HepG2 (cell line): ENCODE data around the gene RANBP17. TPM values are rescaled to one million over a fixed set of nuclear protein-coding genes. Genes with fewer than 3 reads are reported as not detected.

Experiments
- ATAC-seq: fragments of 200-7000 bp; cut with Tn5 transposase; 3 replicates; pipeline ENCODE4 v1.9.1; 2020; ENCODE audit warnings: mild to moderate bottlenecking, moderate library complexity
- BruUV-seq: library from RNA; stranded (reverse); fragments of 400-500 nt; replicated peaks from 2 replicates; lab custom pipeline; 2021; lab: Mats Ljungman, UMichigan
- CTCF ChIA-PET: fragments of 300-600 bp; formaldehyde crosslinking; extraction: SDS; loops from one replicate; lab custom pipeline; 2021; ENCODE audit warnings: low total read pairs, inconsistent platforms, low intra/inter-chr PET ratio; lab: Yijun Ruan, JAX
- POLR2A ChIA-PET: fragments of 350-600 bp; sonication (Branson Sonifier 250); formaldehyde crosslinking; loops from one replicate; lab custom pipeline; 2020; ENCODE audit warnings: antibody characterized with exemption, inconsistent platforms; lab: Yijun Ruan, JAX
- DNase-seq: peaks from one replicate; pipeline ENCODE4 v3.0.0-alpha.2; 2015; ENCODE audit warnings: low spot score
- FAIRE-seq: peaks from 3 replicates; lab custom pipeline; 2011; peaks lifted over from hg19 to GRCh38; lab: Jason Lieb, UNC
- H2AFZ ChIP-seq: one replicate; pipeline ENCODE4 v1.6.1; 2011; ENCODE audit warnings: low read length, inconsistent platforms
- H3K27ac ChIP-seq: fragments of 300-600 bp; 3 replicates; pipeline ENCODE4 v1.8.0; 2011; ENCODE audit warnings: mixed run types, mild to moderate bottlenecking, mixed read lengths, low read length, inconsistent platforms; ENCODE audit not compliant: insufficient read depth; ENCODE audit errors: extremely low read length
- H3K27me3 ChIP-seq, 2 experiments: fragments of 200-600 bp in 1 of 2; 2 replicates in 1 of 2; 3 replicates in 1 of 2; pipeline versions ENCODE4 v1.6.0 to v1.8.0; 2011; ENCODE audit warnings: low read length in 2 of 2, mild to moderate bottlenecking in 2 of 2, moderate library complexity in 2 of 2, inconsistent platforms in 1 of 2; ENCODE audit not compliant: insufficient read depth in 2 of 2, control insufficient read depth in 1 of 2
- H3K36me3 ChIP-seq, 2 experiments: fragments of 200-600 bp in 1 of 2; replicated peaks in 1 of 2; 2 replicates in 1 of 2; 3 replicates in 1 of 2; pipeline versions ENCODE4 v1.5.1 to v1.8.0; 2011; ENCODE audit warnings: low read length in 2 of 2, inconsistent platforms in 1 of 2; ENCODE audit not compliant: insufficient read depth in 2 of 2, control insufficient read depth in 1 of 2
- H3K4me1 ChIP-seq: 2 replicates; pipeline ENCODE4 v1.5.1; 2012; ENCODE audit warnings: low read length, inconsistent platforms; ENCODE audit not compliant: insufficient read depth
- H3K4me2 ChIP-seq: 2 replicates; pipeline ENCODE4 v1.6.0; 2011; ENCODE audit warnings: low read depth, low read length, inconsistent platforms
- H3K4me3 ChIP-seq, 3 experiments: fragments of 200-600 bp in 1 of 3; sonication (generic), shearing (Covaris generic) in 1 of 3; replicated peaks in 1 of 3; 2 replicates each; pipeline ENCODE4 v1.5.1; 2011 to 2016; ENCODE audit warnings: low read length in 3 of 3, inconsistent platforms in 2 of 3, low read depth in 2 of 3, mild to moderate bottlenecking in 2 of 3, control low read depth in 1 of 3, mixed read lengths in 1 of 3; ENCODE audit not compliant: insufficient read depth in 1 of 3
- H3K79me2 ChIP-seq: one replicate; pipeline ENCODE4 v1.6.1; 2011; ENCODE audit warnings: low read length, inconsistent platforms; ENCODE audit not compliant: insufficient read depth
- H3K9ac ChIP-seq: 2 replicates; pipeline ENCODE4 v1.6.0; 2011; ENCODE audit warnings: mild to moderate bottlenecking, low read depth, low read length, inconsistent platforms; ENCODE audit not compliant: insufficient read depth
- H3K9me3 ChIP-seq: 2 replicates; pipeline ENCODE4 v1.5.1; 2012; ENCODE audit warnings: mild to moderate bottlenecking, low read length
- H4K20me1 ChIP-seq: 2 replicates; pipeline ENCODE4 v1.6.0; 2011; ENCODE audit warnings: inconsistent platforms, mild to moderate bottlenecking, low read length, moderate library complexity; ENCODE audit not compliant: insufficient read depth
- GFI1 ChIP-seq: sonication (generic); formaldehyde crosslinking; IDR thresholded peaks from 2 replicates; pipeline ENCODE4 v1.5.0; 2020; ENCODE audit warnings: missing genetic modification reagents, mild to moderate bottlenecking, borderline replicate concordance
- NRL ChIP-seq: sonication (generic); formaldehyde crosslinking; IDR thresholded peaks from 2 replicates; pipeline ENCODE4 v1.5.0; 2020; ENCODE audit warnings: missing genetic modification reagents, mild to moderate bottlenecking, moderate library complexity, borderline replicate concordance
- RFX5 ChIP-seq: IDR thresholded peaks from 2 replicates; pipeline ENCODE4 v1.6.1; 2011; ENCODE audit warnings: low read depth, low read length, improper control_type of control experiment
- TBP ChIP-seq: sonication (generic); formaldehyde crosslinking; IDR thresholded peaks from 2 replicates; pipeline ENCODE4 v1.5.0; 2020; ENCODE audit warnings: missing genetic modification reagents
- ZFP37 ChIP-seq: sonication (generic); formaldehyde crosslinking; IDR thresholded peaks from 2 replicates; pipeline ENCODE4 v1.4.0; 2020; ENCODE audit warnings: missing genetic modification reagents, borderline replicate concordance
- ZNF234 ChIP-seq: sonication (generic); formaldehyde crosslinking; conservative IDR thresholded peaks from 2 replicates; pipeline ENCODE4 v1.5.1; 2020; ENCODE audit warnings: mild to moderate bottlenecking, missing genetic modification reagents
- ZNF670 ChIP-seq: sonication (generic); formaldehyde crosslinking; IDR thresholded peaks from 2 replicates; pipeline ENCODE4 v1.8.0; 2022; ENCODE audit warnings: mild to moderate bottlenecking, missing genetic modification reagents, borderline replicate concordance
- ZNF83 ChIP-seq: sonication (generic); formaldehyde crosslinking; IDR thresholded peaks from 2 replicates; pipeline ENCODE4 v1.4.0; 2020; ENCODE audit warnings: missing genetic modification reagents, mild to moderate bottlenecking, borderline replicate concordance
- WGBS: methylation state at CpG from one replicate; pipeline ENCODE4 v1.1.6; 2017; ENCODE audit warnings: low lambda C conversion rate; 5-methylcytosine and 5-hydroxymethylcytosine counted together
- in situ Hi-C: cut with HindIII; loops from 2 replicates; pipeline ENCODE4 v1.10.0; 2017; ENCODE audit warnings: low pct_unique_long_range_greater_than_20kb; ENCODE audit not compliant: extremely low pct_ligation_motif_present
- intact Hi-C: fragments of 100-400 bp; cut with micrococcal nuclease; formaldehyde crosslinking; loops from one replicate; pipeline ENCODE4 v1.10.0; 2022; ENCODE audit not compliant: unreplicated experiment
- polyA plus RNA-seq, 8 experiments: library from polyadenylated mRNA; depleted of rRNA in 3 of 8; stranded (reverse) in 7 of 8; unstranded in 1 of 8; fragments of >200 nt; fragmentation: Illumina TruSeq in 4 of 8; extraction: Trizol in 4 of 8; gene quantifications; 2 replicates each; pipeline versions ENCODE4 v1.2.1 to v1.2.3, GENCODE V29; 2011 to 2016; ENCODE audit warnings: low read depth in 4 of 8, missing spikeins in 1 of 8, mixed read lengths in 1 of 8; ENCODE audit not compliant: insufficient read depth in 1 of 8
- total RNA-seq, 5 experiments: library from RNA; depleted of rRNA; stranded (reverse); fragments of >200 nt; fragmentation: Illumina TruSeq; extraction: Trizol; gene quantifications; 2 replicates each; pipeline ENCODE4 v1.2.3, GENCODE V29; 2016; ENCODE audit warnings: low read depth in 1 of 5
- TF ChIP-seq, protein P1 (sequence below): sonication (generic); formaldehyde crosslinking; IDR thresholded peaks from 2 replicates; pipeline ENCODE4 v1.5.1; 2020; ENCODE audit warnings: mild to moderate bottlenecking, missing genetic modification reagents, moderate library complexity
- TF ChIP-seq, protein P2 (sequence below): sonication (generic); formaldehyde crosslinking; IDR thresholded peaks from 2 replicates; pipeline ENCODE4 v1.4.0; 2020; ENCODE audit warnings: low read depth, missing genetic modification reagents
- TF ChIP-seq, protein P3 (sequence below): sonication (generic); formaldehyde crosslinking; IDR thresholded peaks from 2 replicates; pipeline ENCODE4 v1.5.0; 2020; ENCODE audit warnings: mild to moderate bottlenecking, missing genetic modification reagents, borderline replicate concordance

Gene RANBP17
- total and polyA plus RNA-seq, 2 of the 13 experiments (the other 11 are each of a cell fraction or from before 2014, with no cell fraction given): not detected

DNA sequence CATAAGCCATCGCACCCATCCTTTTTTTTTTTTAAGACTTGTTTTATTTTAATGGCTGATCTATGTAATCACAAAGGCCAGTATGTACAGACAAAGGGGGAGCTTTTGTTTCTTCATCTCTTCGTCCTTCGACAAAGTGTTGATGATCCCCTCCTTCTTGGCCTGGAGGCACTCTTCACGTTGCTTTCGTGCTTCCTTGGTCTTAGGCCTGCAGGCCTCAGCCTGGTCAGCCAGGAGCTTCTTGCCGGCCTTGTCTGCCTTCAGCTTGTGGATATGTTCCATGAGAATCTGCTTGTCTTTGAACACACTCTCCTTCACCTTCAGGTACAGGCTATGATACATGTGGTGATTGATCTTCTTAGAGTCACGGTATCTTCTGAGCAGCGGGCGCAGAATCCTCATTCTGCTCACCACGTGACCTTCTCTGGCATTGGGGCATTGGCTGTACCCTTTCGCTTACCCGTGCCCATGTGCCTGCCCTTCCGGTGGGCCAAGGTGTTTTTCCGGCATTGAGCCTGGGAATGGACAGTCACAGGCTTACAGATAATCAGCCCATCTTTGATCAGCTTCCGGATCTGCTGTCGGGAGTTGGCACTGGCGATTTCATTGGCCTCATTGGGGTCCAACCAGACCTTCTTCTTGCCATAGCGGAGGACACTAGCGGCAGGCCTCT is 483.3 kb downstream of the RANBP17 start:
- CTCF ChIA-PET: no interaction called here
- Histone ChIP-seq H3K9ac (no peak overlapping the region), H3K4me3 (no peak overlapping the region), H3K79me2 (no peaks in the 10 kb centered on the region), H3K27ac (no peak overlapping the region), H3K4me2 (no peak overlapping the region), H3K27me3 (no peaks in the 10 kb centered on the region), H4K20me1 (no peaks in the 10 kb centered on the region), H2AFZ (no peak overlapping the region), H3K4me1 (no peaks in the 10 kb centered on the region), H3K9me3 (no peaks in the 10 kb centered on the region), H3K36me3 (no peaks in the 10 kb centered on the region)
- intact Hi-C loops (loop anchor here (10.0 kb wide), 1 partner anchor 360 kb away; no protein-coding TSS in a partner anchor), in situ Hi-C loops (loop anchor here (10.0 kb wide), 1 partner anchor 600 kb away; no protein-coding TSS in a partner anchor)
- FAIRE-seq: no peak
- BruUV-seq: no TSS peak
- POLR2A ChIA-PET: no interaction called here
- no peak for DNase-seq
- WGBS: 43% methylated on average over 16 of the region's 19 CpGs
- no peak for ATAC-seq
- TF ChIP-seq GFI1 (CRISPR knock-in tag) (no peak), ZNF83 (CRISPR knock-in tag) (no peak), NRL (CRISPR knock-in tag) (no peak), TBP (no peak), RFX5 (no peak), ZNF234 (CRISPR knock-in tag) (no peak), ZFP37 (CRISPR knock-in tag) (no peak), ZNF670 (CRISPR knock-in tag) (no peak)
- TF ChIP-seq, protein P1, sequence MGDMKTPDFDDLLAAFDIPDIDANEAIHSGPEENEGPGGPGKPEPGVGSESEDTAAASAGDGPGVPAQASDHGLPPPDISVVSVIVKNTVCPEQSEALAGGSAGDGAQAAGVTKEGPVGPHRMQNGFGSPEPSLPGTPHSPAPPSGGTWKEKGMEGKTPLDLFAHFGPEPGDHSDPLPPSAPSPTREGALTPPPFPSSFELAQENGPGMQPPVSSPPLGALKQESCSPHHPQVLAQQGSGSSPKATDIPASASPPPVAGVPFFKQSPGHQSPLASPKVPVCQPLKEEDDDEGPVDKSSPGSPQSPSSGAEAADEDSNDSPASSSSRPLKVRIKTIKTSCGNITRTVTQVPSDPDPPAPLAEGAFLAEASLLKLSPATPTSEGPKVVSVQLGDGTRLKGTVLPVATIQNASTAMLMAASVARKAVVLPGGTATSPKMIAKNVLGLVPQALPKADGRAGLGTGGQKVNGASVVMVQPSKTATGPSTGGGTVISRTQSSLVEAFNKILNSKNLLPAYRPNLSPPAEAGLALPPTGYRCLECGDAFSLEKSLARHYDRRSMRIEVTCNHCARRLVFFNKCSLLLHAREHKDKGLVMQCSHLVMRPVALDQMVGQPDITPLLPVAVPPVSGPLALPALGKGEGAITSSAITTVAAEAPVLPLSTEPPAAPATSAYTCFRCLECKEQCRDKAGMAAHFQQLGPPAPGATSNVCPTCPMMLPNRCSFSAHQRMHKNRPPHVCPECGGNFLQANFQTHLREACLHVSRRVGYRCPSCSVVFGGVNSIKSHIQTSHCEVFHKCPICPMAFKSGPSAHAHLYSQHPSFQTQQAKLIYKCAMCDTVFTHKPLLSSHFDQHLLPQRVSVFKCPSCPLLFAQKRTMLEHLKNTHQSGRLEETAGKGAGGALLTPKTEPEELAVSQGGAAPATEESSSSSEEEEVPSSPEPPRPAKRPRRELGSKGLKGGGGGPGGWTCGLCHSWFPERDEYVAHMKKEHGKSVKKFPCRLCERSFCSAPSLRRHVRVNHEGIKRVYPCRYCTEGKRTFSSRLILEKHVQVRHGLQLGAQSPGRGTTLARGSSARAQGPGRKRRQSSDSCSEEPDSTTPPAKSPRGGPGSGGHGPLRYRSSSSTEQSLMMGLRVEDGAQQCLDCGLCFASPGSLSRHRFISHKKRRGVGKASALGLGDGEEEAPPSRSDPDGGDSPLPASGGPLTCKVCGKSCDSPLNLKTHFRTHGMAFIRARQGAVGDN (CRISPR knock-in tag): no peak
- TF ChIP-seq, protein P2, sequence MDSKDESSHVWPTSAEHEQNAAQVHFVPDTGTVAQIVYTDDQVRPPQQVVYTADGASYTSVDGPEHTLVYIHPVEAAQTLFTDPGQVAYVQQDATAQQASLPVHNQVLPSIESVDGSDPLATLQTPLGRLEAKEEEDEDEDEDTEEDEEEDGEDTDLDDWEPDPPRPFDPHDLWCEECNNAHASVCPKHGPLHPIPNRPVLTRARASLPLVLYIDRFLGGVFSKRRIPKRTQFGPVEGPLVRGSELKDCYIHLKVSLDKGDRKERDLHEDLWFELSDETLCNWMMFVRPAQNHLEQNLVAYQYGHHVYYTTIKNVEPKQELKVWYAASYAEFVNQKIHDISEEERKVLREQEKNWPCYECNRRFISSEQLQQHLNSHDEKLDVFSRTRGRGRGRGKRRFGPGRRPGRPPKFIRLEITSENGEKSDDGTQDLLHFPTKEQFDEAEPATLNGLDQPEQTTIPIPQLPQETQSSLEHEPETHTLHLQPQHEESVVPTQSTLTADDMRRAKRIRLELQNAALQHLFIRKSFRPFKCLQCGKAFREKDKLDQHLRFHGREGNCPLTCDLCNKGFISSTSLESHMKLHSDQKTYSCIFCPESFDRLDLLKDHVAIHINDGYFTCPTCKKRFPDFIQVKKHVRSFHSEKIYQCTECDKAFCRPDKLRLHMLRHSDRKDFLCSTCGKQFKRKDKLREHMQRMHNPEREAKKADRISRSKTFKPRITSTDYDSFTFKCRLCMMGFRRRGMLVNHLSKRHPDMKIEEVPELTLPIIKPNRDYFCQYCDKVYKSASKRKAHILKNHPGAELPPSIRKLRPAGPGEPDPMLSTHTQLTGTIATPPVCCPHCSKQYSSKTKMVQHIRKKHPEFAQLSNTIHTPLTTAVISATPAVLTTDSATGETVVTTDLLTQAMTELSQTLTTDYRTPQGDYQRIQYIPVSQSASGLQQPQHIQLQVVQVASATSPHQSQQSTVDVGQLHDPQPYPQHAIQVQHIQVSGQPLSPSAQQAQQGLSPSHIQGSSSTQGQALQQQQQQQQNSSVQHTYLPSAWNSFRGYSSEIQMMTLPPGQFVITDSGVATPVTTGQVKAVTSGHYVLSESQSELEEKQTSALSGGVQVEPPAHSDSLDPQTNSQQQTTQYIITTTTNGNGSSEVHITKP (CRISPR knock-in tag): no peak
- TF ChIP-seq, protein P3, sequence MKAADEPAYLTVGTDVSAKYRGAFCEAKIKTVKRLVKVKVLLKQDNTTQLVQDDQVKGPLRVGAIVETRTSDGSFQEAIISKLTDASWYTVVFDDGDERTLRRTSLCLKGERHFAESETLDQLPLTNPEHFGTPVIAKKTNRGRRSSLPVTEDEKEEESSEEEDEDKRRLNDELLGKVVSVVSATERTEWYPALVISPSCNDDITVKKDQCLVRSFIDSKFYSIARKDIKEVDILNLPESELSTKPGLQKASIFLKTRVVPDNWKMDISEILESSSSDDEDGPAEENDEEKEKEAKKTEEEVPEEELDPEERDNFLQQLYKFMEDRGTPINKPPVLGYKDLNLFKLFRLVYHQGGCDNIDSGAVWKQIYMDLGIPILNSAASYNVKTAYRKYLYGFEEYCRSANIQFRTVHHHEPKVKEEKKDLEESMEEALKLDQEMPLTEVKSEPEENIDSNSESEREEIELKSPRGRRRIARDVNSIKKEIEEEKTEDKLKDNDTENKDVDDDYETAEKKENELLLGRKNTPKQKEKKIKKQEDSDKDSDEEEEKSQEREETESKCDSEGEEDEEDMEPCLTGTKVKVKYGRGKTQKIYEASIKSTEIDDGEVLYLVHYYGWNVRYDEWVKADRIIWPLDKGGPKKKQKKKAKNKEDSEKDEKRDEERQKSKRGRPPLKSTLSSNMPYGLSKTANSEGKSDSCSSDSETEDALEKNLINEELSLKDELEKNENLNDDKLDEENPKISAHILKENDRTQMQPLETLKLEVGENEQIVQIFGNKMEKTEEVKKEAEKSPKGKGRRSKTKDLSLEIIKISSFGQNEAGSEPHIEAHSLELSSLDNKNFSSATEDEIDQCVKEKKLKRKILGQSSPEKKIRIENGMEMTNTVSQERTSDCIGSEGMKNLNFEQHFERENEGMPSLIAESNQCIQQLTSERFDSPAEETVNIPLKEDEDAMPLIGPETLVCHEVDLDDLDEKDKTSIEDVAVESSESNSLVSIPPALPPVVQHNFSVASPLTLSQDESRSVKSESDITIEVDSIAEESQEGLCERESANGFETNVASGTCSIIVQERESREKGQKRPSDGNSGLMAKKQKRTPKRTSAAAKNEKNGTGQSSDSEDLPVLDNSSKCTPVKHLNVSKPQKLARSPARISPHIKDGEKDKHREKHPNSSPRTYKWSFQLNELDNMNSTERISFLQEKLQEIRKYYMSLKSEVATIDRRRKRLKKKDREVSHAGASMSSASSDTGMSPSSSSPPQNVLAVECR: no peak
